NCI-H2029 (cell line): ENCODE data around the gene TGM2.

Experiments used
- DNase-seq: peaks from one replicate; lab custom pipeline; 2025; lab: John Stamatoyannopoulos, UW

Gene TGM2

GRCh38 chr20:38165089-38165965, at the start of gene TGM2:
TSS of gene TGM2 (minus strand) at chr20:38165270. CDS start at chr20:38165198, 72 bp downstream.
- no peak for DNase-seq

- DNase-seq = no peak
These were observed 49.5 kb upstream of the TGM2 start for GRCh38 chr20:38214256-38215193.

GRCh38 chr20:38213607-38213940, 48.5 kb upstream of the TGM2 start:
- DNase-seq = no peak

GRCh38 chr20:38212806-38213606, 47.9 kb upstream of the TGM2 start:
- DNase-seq = no peak

- no peak for DNase-seq
These were observed 46.4 kb upstream of the TGM2 start for GRCh38 chr20:38211200-38212097.

GRCh38 chr20:38210741-38211140, 45.7 kb upstream of the TGM2 start:
- DNase-seq = no peak

- DNase-seq = no peak
These were observed 44.8 kb upstream of the TGM2 start for GRCh38 chr20:38209736-38210405.

GRCh38 chr20:38209054-38209675, 44.1 kb upstream of the TGM2 start:
- no peak for DNase-seq

- DNase-seq = no peak
These were observed 43.5 kb upstream of the TGM2 start for GRCh38 chr20:38208523-38208922.

- DNase-seq = no peak
These were observed 43.0 kb upstream of the TGM2 start for GRCh38 chr20:38208088-38208487.

- DNase-seq = no peak
These were observed 42.6 kb upstream of the TGM2 start for GRCh38 chr20:38207621-38208020.

GRCh38 chr20:38205001-38205400, 39.9 kb upstream of the TGM2 start:
- DNase-seq = no peak

- no peak for DNase-seq
These were observed 38.9 kb upstream of the TGM2 start for GRCh38 chr20:38203981-38204357.

GRCh38 chr20:38203337-38203980, 38.4 kb upstream of the TGM2 start:
- DNase-seq = no peak

- DNase-seq = no peak
These were observed 37.9 kb upstream of the TGM2 start for GRCh38 chr20:38202982-38203293.

GRCh38 chr20:38202153-38202981, 37.3 kb upstream of the TGM2 start:
- DNase-seq = no peak

- no peak for DNase-seq
These were observed 36.3 kb upstream of the TGM2 start for GRCh38 chr20:38201356-38201755.

GRCh38 chr20:38200646-38201045, 35.6 kb upstream of the TGM2 start:
- no peak for DNase-seq
